NCI-H82 (cell line): ENCODE data around the gene RARS1.

Experiments
- DNase-seq: peaks from one replicate; lab custom pipeline; 2025; lab: John Stamatoyannopoulos, UW

The RARS1 gene

DNA sequence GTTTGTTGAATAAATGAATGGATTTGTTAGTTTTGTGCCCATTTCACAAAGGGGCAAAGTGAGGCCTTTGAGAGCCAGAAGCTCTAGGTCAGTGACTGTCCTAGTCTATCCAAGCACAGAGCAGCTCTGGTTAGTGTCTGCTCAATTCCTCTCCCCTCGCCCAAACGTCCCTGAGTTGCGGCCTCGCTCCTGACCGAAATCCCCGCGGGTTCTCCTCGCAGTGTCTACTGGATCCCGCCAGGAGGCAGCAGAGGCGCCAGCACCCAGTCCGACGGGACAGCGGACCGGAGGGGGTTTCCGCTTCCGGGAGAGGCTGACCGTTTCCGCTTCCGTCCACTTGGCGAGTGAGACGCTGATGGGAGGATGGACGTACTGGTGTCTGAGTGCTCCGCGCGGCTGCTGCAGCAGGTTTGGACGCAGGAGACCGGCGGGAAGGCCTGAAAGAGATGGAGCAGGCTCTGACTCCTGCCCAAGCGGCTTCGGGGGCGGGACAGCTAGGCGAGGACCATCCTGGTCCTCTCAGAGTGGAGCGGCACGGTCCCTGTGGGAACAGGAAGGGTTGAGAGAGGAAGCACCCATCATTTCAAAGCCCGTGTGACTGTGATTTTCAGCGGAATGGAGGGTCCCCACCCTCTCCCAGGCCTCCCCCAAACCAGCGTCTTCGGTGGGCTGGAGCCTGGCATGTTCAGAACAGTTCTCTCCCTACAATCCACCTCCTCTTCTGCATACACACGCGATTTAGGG lies at the start of gene RARS1:
Gene RARS1, plus strand, starts transcription at position 336 of the 744 bp plus-strand sequence. Its CDS starts 28 bp downstream, at position 364.
- peak; percentile 95 for DNase-seq

DNA sequence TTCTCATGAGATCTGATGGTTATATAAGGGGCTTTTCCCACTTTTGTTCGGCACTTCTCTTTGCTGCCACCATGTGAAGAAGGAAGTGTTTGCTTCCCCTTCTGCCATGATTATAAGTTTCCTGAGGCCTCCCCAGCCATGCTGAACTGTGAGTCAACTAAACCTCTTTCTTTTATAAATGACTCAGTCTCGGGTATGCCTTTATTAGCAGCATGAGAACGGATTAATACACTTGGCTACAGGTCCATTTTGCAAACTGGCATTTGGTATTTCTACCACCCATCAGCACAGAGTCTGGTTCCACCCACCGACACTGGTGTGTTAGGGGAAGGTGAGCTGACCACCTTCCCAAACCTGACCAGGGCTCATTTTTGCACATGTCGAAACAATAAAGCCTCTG lies 47.9 kb upstream of the RARS1 start:
- DNase-seq, result no peak

DNA sequence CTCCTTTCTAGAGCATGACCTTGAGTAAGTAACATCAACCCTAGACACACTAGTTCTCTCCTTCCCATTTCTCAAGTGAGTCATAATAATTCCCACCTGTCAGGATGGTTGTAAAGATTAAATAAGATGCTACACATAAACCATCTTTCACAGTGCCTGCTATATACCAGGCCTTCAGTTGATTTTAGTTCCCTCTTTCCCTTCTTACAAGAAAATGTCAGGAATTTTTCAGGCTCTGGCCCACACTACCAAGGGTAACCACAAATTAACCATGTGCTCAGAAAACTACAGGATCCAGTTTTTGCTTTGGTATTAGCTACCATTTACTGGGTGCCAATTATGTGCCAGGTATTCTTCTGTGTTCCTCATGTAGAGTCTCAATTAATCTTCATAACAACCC lies 42.7 kb upstream of the RARS1 start:
- DNase-seq, result no peak

DNA sequence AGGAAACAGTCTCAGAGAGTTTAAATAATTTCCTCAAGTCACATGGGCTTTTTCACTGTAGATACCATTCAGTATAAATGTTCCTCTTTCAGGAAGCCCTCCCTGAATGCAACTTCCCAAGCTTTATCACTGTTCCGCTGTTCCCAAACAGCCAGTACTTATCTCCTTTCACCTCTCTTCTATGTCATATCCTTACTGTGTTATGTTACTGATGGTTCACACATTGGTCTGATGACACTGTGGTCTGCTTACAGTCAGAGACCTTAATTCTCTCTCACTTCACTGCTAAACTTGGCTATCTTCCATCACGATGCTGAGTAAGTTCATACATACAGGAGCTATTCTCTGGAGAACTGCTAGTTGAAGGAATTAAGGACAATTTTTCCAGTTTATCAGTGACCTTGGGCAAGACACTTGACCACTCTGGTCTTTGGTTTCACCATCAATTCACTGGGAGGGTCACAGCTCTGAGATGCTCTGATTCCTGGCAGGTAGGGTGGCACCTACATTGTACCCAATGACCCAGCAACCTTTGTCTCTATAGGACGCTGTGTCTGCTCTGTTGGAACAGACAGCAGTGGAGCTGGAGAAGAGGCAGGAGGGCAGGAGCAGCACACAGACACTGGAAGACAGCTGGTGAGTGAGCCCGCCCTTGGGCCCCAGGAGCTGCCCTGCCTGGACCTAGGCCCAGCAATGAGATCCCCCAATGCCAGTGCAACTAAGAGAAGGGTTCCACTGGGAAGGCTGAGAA lies 42.1 kb upstream of the RARS1 start:
- DNase-seq, result no peak

DNA sequence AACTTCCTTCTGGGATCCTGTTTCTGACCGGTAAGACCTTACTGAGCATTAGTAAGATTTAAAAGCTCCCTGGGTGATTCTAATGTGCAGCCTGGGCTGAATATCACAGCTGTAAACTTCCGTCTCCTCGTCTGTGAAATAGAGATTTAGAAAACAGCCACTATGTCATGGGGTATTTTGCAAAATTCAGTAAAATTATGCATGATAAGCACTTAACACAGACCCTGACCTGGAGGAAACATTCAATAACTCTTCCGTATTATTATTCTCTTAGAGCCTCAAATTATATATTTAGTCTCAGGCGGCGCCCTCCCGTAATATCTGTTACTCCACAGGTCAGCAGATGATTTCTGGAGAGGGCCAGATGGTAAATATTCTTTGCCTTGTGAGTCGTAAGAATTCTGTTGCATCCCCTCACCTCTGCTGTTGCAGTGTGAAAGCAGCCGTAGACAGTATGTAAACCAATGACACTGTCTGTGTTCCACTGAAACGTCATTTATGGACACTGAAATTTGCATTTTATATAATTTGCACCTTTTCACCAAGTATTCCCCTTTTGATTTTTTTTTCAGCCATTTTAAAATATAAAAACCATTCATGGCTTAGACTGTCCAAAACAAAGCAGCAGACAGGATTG lies 39.2 kb upstream of the RARS1 start:
- no peak for DNase-seq

DNA sequence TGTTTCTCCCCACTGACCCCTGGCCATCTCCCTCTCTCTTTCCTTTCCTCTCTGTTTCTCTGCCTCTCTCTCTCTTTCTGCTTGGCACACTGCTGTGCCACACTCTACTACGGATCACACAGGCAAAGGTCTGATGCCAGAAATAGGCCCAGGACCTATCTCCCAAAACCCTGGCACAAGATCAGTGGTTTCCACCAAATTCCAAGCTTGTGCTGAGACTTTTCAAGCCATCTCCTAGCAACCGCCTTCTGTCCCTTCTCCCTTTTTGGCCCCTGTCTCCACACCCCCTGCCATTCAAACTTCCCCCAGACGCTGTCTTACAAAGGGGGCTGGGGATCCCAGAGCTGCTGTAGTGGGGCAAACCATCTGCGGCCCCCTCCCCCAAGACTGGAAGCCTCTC lies 38.5 kb upstream of the RARS1 start:
- DNase-seq, result no peak

DNA sequence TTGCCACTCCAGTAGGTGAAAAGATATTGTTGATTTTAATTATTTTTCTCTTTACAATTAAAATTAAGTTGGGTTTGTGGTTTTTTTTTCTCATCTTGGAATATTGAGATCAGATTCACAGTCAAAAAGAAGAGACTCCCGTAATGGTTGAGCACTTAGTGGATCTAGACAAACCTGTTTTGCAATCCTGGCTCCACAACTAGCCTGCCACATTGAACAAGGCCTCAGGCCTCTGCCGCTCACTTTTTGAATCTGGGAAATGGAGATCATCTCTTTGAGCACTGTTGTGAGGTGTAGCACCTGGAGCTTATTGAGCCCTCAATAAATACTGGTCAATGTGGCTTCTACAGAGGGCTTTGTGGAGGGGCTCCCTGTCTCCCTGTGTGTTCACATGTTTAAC lies 37.1 kb upstream of the RARS1 start:
- DNase-seq, result no peak

DNA sequence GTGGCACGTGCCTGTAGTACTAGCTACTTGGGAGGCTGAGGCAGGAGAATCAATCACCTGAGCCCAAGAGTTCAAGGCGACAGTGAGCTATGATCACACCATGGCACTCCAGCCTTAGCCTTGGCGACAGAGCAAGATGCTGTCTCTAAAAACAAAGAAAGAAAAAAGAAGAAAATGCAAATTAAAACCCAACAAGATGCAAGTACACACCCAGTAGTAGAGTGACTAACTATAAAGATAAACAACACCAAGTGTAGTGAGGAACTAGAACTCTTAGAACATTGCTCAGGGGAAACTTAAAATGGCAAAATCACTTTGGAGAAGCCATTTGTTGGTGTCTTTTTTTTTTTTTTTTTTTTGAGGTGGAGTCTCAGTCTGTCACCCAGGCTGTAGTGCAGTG lies 34.7 kb upstream of the RARS1 start:
- DNase-seq, result no peak

DNA sequence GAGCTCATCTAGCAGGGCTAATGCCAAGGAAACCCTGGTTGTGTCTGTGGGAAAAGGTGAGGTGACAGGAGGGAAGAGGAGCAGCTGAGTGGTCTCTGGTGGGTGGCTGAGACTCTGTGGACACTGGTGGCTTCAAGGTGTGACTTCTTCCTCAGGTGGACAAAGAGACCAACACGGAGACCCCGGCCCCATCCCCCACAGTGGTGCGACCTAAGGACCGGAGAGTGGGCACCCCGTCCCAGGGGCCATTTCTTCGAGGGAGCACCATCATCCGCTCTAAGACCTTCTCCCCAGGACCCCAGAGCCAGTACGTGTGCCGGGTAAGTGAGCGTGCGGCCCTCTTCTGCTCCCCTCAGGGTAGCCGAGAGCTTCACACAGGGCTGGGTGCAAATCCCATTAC lies 31.1 kb upstream of the RARS1 start:
- no peak for DNase-seq

DNA sequence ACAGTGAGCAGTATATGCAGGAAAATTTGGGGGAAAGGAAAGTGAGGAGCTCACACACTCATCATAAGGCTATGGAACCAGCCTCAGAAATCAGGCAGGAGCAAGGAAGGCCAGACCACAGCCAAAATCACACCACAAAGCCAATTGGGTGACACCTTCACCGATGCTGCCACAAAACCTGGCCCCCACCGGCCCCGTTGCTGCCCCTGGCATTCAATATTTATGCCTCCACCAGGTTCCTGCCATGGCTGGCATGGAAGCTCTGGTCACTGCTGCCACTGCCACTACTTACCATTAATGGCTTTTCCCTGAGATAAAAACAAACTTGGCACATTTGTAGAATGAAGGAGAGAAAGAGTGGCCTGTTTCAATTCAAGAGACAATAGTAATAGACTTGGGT lies 28.7 kb upstream of the RARS1 start:
- DNase-seq, result no peak

DNA sequence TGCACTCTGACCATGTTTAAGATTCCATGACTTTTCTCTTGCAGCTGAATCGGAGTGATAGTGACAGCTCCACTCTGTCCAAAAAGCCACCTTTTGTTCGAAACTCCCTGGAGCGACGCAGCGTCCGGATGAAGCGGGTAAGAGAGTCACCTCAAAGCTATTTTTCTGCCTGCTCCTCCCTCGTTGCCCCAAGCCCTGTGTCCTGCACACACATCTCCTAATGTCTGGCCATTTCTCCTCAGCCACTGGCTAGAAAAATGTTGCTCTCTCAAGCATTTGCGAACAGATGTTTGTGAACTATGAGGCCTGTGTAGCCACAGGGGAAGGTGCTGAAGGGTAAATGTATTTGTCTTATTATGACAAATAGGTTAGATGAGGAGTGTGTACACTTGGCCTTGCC lies 25.7 kb upstream of the RARS1 start:
- no peak for DNase-seq

DNA sequence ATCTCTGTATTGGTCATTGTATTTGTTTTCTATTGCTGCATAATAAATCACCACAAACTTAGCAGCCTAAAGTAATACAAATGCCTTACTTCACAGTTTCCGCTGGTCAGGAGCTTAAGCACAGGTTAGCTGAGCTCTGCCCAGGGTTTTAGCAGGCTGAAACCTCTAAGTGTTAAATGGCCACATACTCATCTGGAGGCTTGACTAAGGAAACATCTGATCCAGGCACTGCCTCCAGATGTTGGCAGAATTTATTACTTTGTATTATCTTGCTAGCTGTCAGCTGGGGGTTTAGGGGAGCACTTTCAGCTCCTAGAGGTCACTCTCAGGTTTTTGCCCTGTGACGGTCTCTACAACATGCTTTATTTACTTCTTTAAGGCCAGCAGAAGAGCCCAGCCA lies 23.2 kb upstream of the RARS1 start:
- DNase-seq, result no peak

DNA sequence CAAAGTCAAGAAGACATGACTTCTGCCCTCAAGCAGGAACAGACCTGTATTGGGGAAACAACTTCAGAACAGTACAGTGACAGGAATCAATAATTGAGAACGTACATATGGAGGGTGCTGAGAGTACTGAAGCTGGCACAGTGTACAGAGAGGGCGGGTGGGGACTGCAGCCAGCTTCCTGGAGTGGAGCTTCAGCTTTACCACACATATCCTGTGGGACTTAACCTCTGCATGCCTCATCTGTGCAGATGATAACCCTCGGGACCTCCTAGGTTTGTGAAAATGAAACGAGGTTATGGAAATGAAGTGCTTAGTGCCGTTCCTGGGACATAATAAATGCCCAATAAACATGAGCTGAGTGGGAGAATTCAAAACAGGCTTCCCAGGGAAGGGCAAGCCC lies 22.1 kb upstream of the RARS1 start:
- DNase-seq, result no peak

DNA sequence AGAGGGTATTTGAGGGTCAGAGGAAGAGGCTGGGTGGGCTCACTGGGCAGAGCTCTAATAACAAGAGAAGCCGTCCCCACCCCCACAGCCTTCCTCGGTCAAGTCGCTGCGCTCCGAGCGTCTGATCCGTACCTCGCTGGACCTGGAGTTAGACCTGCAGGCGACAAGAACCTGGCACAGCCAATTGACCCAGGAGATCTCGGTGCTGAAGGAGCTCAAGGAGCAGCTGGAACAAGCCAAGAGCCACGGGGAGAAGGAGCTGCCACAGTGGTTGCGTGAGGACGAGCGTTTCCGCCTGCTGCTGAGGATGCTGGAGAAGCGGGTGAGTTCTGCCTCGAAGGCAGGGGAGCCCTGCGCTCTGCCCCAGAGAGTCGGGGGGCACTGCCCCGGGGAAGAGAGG lies 21.6 kb upstream of the RARS1 start:
- DNase-seq, result no peak

DNA sequence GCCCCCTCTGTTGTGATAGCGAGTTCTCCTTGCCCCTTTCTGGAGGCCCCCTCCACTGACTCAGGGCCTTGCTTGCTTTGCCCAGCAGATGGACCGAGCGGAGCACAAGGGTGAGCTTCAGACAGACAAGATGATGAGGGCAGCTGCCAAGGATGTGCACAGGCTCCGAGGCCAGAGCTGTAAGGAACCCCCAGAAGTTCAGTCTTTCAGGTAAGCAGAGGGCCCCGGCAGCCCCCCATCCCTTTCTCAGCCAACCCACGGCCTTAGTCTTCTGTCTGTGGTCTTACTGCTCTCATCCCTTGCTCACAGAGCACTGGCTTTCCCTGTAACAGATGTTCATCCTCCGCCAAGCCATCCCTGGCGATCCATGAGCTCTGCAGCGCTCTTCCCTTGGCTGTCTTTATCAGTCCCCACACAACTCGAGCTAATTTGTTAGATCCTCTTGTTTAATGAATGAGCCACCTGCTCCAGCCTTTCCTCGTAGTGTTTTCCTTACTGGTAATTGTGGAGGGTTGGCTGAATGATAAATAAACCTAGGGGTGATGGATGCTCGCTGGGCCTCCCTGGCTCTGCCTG lies 18.4 kb upstream of the RARS1 start:
- DNase-seq, result peak; percentile 88

DNA sequence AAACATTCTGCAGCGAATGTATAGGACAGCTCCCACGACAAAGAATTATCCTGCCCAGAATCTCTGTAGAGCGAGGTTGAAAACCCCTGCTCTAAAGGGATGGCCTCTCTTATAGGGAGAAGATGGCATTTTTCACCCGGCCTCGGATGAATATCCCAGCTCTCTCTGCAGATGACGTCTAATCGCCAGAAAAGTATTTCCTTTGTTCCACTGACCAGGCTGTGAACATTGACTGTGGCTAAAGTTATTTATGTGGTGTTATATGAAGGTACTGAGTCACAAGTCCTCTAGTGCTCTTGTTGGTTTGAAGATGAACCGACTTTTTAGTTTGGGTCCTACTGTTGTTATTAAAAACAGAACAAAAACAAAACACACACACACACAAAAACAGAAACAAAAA lies 17.4 kb upstream of the RARS1 start:
- DNase-seq, result no peak

DNA sequence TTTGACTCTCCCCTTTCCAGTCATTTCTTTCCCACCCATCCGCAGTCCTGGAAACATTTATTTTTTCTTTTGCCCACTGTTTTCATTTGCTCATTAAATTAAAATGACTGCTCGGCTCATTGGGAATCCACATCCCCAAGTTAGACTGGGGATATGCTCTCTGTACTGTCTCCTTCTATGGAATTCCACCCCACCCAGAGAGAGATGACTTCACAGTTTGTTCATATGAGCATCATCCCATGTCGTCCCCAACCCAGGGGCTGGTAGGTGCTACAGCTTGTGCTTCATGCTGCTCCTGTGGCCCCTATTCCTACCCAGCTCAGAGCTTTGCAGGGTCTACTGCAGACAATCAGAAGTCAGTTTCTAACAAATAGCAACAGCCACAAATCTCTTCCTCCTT lies 16.5 kb upstream of the RARS1 start:
- DNase-seq, result no peak

DNA sequence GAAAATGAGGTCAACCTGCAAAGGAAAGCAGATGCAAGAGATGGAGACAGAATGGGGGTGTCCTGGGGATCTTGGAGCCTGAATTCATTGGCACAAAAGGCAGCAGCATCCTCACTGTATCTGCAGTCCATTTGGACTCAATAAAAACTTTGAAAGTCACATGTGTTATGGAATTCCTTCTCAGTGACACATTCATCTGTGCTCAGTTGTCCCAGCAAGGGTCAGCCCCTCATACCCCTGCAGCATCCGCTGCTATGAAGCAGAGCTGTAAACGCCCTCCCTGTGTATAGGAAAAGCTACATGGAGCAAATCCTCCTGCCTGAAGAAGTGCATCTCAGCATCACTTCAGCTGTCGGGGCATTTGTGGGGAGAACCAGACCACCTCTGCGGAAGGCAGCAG lies 14.5 kb upstream of the RARS1 start:
- no peak for DNase-seq

DNA sequence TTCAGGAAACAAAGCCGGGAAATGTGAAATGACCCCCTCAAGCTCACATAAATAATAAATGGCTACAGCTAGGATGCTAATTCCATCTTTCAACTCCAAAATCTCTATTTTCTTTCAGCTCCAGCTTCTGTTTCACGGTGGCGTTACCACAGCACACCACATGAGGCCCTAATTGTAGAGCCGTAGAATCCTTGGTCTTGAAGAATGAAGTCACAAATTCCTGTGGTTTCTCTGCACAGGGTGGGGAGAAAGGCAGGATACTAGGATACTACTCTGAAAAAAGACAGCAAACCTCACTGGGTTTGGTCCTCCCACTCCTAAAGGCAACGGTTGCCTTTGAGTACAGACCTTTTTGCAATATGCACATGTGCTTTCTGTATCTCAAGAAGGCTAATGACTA lies 13.9 kb upstream of the RARS1 start:
- DNase-seq, result no peak

DNA sequence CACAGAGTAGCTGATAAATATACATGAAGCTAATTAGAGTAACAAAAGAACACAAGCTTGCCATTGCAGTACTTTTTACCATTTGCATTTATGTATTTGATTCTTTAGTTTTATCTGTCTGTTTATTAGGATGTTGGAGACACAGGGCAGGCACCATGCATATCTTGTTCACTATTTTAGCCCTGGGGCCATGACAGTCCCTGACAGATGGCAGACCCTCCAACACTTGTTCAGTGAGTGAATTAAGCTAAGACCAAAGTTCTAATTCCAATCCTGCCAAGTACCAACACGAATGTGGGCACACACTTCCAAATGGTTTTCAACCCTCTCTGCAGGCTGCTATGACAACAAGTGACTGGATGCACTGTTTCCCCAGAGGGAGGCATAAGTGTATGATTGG lies 12.0 kb upstream of the RARS1 start:
- no peak for DNase-seq

DNA sequence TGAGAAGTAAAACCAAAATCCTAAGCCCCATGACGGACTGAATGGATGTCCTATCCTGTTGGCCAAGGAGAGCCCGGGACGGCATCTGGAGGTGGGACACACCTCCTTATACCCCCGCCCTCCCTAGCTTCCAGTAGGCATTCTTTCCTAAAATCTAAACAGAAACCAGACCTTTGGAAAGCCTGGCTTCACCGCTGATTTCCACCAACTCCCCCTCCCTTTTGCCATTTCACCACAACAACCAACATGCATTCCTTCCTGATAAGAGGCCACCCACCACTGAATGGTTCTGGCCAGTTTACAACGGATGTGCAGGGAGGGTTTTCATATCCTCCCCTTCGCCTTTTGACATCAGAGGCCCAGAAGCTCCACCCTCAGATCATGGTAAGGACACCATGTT lies 9.2 kb upstream of the RARS1 start:
- no peak for DNase-seq

DNA sequence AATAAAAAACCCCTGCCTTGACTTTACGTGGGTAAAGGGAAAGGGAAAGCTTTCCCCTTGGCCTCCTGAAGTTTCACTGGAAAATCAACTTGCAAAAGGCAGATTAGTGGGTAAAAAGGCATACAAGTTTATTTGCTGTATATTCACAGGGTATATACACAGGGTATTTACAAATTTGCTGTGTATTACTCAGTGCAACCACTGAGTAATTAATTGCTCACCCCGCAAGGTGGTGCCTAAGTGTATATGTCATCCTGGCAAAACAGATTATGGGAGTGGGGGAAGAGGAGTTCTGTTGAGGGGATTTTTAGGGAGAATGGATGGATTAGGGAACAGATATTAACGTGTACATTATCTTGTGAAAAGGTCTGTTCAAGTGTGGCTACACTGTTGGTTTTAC lies 7.1 kb upstream of the RARS1 start:
- DNase-seq, result no peak

DNA sequence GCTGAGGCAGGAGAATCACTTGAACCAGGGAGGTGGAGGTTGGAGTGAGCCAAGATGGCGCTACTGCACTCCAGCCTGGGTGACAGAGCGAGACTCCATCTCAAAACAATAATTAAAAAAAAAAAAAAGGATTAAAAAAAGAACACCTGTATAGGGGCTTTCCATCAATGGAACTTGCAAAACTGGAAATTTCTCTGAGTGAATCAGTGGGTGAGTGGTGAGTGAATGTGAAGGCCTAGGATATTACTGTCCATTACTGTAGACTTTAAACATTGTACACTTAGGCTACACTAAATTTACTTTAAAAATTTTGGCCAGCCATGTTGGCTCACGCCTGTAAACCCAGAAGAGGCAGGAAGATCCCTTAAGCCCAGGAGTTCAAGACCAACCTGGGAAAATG lies 5.7 kb upstream of the RARS1 start:
- no peak for DNase-seq
